ENCODE results near the gene FLCN. TPM values are rescaled to one million over a fixed set of nuclear protein-coding genes. Genes with fewer than 3 reads are reported as not detected.

Gene FLCN
- polyA plus RNA-seq, 1 donor (not counting 4 experiments of a cell fraction or from before 2014, with no cell fraction given), result 12.5 TPM

- no peaks in the 10 kb centered on the region for H3K27me3 ChIP-seq (ENCODE audit: control insufficient read depth, extremely low read depth, insufficient read depth, low read length)
- H3K27ac ChIP-seq (ENCODE audit: control insufficient read depth, insufficient read depth, low read length), result no peak overlapping the region
- H3K9me1 ChIP-seq (ENCODE audit: control insufficient read depth, extremely low read depth, insufficient read depth, low read length), result peaks cover 2% of the 10 kb centered on the region
- H3K4me2 ChIP-seq (ENCODE audit: control insufficient read depth, extremely low read depth, insufficient read depth, low read depth, low read length), result no peak overlapping the region
- no peak overlapping the region for H2AFZ ChIP-seq (ENCODE audit: control insufficient read depth, low read length)
- no peak for FAIRE-seq
- H3K9ac ChIP-seq (ENCODE audit: control insufficient read depth, extremely low read depth, insufficient read depth, low read length), result no peak overlapping the region
- TF ChIP-seq, protein P1, sequence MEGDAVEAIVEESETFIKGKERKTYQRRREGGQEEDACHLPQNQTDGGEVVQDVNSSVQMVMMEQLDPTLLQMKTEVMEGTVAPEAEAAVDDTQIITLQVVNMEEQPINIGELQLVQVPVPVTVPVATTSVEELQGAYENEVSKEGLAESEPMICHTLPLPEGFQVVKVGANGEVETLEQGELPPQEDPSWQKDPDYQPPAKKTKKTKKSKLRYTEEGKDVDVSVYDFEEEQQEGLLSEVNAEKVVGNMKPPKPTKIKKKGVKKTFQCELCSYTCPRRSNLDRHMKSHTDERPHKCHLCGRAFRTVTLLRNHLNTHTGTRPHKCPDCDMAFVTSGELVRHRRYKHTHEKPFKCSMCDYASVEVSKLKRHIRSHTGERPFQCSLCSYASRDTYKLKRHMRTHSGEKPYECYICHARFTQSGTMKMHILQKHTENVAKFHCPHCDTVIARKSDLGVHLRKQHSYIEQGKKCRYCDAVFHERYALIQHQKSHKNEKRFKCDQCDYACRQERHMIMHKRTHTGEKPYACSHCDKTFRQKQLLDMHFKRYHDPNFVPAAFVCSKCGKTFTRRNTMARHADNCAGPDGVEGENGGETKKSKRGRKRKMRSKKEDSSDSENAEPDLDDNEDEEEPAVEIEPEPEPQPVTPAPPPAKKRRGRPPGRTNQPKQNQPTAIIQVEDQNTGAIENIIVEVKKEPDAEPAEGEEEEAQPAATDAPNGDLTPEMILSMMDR (optimal IDR thresholded peaks at IDR 0.05 in 1 of 3, IDR thresholded peaks at IDR 0.05 in 1 of 3, conservative IDR thresholded peaks at IDR 0.05 in 1 of 3; ENCODE audit: extremely low read depth in 1 of 3, insufficient read depth in 2 of 3, low read length in 3 of 3), result no peak
- TF ChIP-seq EZH2 (IDR thresholded peaks at IDR 0.05; ENCODE audit: low read length), result no peak
- H3K4me3 ChIP-seq (ENCODE audit: control insufficient read depth in 2 of 3, extremely low read depth in 1 of 3, insufficient read depth in 2 of 3, low read depth in 1 of 3, low read length in 3 of 3), result no peak overlapping the region
- no peak for DNase-seq (ENCODE audit: low read depth, low spot score)
- no peaks in the 10 kb centered on the region for H3K79me2 ChIP-seq (ENCODE audit: control insufficient read depth, insufficient read depth, low read length)
- H3K9me3 ChIP-seq (ENCODE audit: control insufficient read depth, low read depth, low read length), result no peaks in the 10 kb centered on the region
- dilution Hi-C loops (cut with MboI; ENCODE audit: extremely low pct_ligation_motif_present, low sequenced_read_pairs), result no loop called here
- H4K20me1 ChIP-seq (ENCODE audit: control insufficient read depth, extremely low read depth, insufficient read depth, low read length), result peaks cover 3% of the 10 kb centered on the region
- H3K36me3 ChIP-seq (ENCODE audit: control insufficient read depth in 2 of 2, extremely low read depth in 1 of 2, insufficient read depth in 2 of 2, low read length in 2 of 2), result peaks cover 38 to 56% of the 10 kb centered on the region in 2 experiments
- H3K4me1 ChIP-seq (ENCODE audit: control insufficient read depth, extremely low read depth, insufficient read depth, low read length), result peaks cover 11% of the 10 kb centered on the region
Measured at GRCh38 chr17:17183744-17184143, 53.2 kb downstream of the FLCN start.

GRCh38 chr17:17182598-17183136 is 54.3 kb downstream of the FLCN start:
- Histone ChIP-seq H4K20me1 (ENCODE audit: control insufficient read depth, extremely low read depth, insufficient read depth, low read length) (peaks cover 3% of the 10 kb centered on the region), H3K27ac (ENCODE audit: control insufficient read depth, insufficient read depth, low read length) (no peak overlapping the region), H2AFZ (ENCODE audit: control insufficient read depth, low read length) (no peak overlapping the region), H3K4me1 (ENCODE audit: control insufficient read depth, extremely low read depth, insufficient read depth, low read length) (peaks cover 11% of the 10 kb centered on the region), H3K36me3 (ENCODE audit: control insufficient read depth in 2 of 2, extremely low read depth in 1 of 2, insufficient read depth in 2 of 2, low read length in 2 of 2) (peaks cover 44 to 51% of the 10 kb centered on the region in 2 experiments), H3K79me2 (ENCODE audit: control insufficient read depth, insufficient read depth, low read length) (no peaks in the 10 kb centered on the region), H3K9me3 (ENCODE audit: control insufficient read depth, low read depth, low read length) (no peaks in the 10 kb centered on the region), H3K9ac (ENCODE audit: control insufficient read depth, extremely low read depth, insufficient read depth, low read length) (no peak overlapping the region), H3K9me1 (ENCODE audit: control insufficient read depth, extremely low read depth, insufficient read depth, low read length) (peaks cover 2% of the 10 kb centered on the region), H3K4me3 (ENCODE audit: control insufficient read depth in 2 of 3, extremely low read depth in 1 of 3, insufficient read depth in 2 of 3, low read depth in 1 of 3, low read length in 3 of 3) (no peak overlapping the region), H3K4me2 (ENCODE audit: control insufficient read depth, extremely low read depth, insufficient read depth, low read depth, low read length) (no peak overlapping the region), H3K27me3 (ENCODE audit: control insufficient read depth, extremely low read depth, insufficient read depth, low read length) (no peaks in the 10 kb centered on the region)
- TF ChIP-seq EZH2 (IDR thresholded peaks at IDR 0.05; ENCODE audit: low read length), result no peak
- TF ChIP-seq, protein P1 (optimal IDR thresholded peaks at IDR 0.05 in 1 of 3, IDR thresholded peaks at IDR 0.05 in 1 of 3, conservative IDR thresholded peaks at IDR 0.05 in 1 of 3; ENCODE audit: extremely low read depth in 1 of 3, insufficient read depth in 2 of 3, low read length in 3 of 3), result no peak
- dilution Hi-C loops (cut with MboI; ENCODE audit: extremely low pct_ligation_motif_present, low sequenced_read_pairs), result no loop called here
- FAIRE-seq, result no peak
- no peak for DNase-seq (ENCODE audit: low read depth, low spot score)

All from keratinocyte (primary cell).